Measurements from ENCODE around the gene AHI1.

DNA sequence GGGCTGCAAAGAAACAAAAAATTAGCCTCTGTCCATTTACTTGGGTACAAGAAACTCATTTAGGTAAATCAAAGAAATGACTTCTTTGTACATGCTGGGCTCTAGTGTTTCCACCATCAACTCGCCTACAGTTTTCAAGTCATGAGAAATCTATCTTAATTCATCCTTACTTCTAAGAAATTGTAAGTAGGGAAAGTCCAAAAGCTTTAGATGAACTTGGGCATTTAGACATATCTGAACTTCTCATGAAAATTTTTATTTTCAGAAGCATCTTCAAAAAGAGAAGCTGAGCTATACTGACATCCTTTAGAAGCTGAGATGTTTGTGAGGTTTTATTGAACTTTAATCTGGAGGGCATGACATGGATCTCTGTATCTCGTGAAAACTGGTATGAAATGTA lies 199.1 kb downstream of the AHI1 start:
- no peak for TF ChIP-seq CTCF (IDR thresholded peaks at IDR 0.05; ENCODE audit: poor library complexity)
- TF ChIP-seq EZH2phosphoT487 (IDR thresholded peaks at IDR 0.05; ENCODE audit: low read depth, severe bottlenecking, unreplicated experiment), result no peak

Measured in hepatocyte (in vitro differentiated cells).